Tibial nerve (tissue), 3 donors: ENCODE results near the gene SLC34A1.

ENCODE experiments used
- CTCF ChIP-seq, 5 experiments: fragments of 200-600 bp in 3 of 5; fragments of 450-650 bp in 2 of 5; sonication (generic) in 3 of 5; IDR thresholded peaks; one replicate each; pipeline ENCODE4 v1.5.1; 2016 to 2019; ENCODE audit warnings: antibody characterized with exemption in 5 of 5, mild to moderate bottlenecking in 3 of 5, moderate library complexity in 2 of 5
- POLR2A ChIP-seq, 2 donors: fragments of 450-650 bp; IDR thresholded peaks; one replicate each; pipeline ENCODE4 v1.6.1; 2017; ENCODE audit warnings: antibody characterized with exemption in 2 of 2, mild to moderate bottlenecking in 2 of 2, moderate library complexity in 2 of 2

GRCh38 chr5:177429248-177430040 is 45.2 kb downstream of the SLC34A1 start:
- TF ChIP-seq CTCF (IDR thresholded peaks at IDR 0.05) (no peak), POLR2A (IDR thresholded peaks at IDR 0.05) (no peak)
